ENCODE results near the gene TBX5. TPM values are rescaled to one million over a fixed set of nuclear protein-coding genes. Genes with fewer than 3 reads are reported as not detected.

Gene TBX5
- total and polyA plus RNA-seq, 2 experiments from 2014 or later = 0.21 TPM; not detected in 1

GRCh38 chr12:114314974-114315720, 90.8 kb downstream of the TBX5 start (continued):
- no peak for TF ChIP-seq CTCF (conservative IDR thresholded peaks at IDR 0.05; ENCODE audit: low read depth in 2 of 2)
- no peak for TF ChIP-seq POLR2AphosphoS5 (IDR thresholded peaks at IDR 0.05; ENCODE audit: low read depth)
- no peak for TF ChIP-seq ZNF331 (CRISPR knock-in tag; IDR thresholded peaks at IDR 0.05; ENCODE audit: low read depth)

- H3K4me3 ChIP-seq = no peak overlapping the region
- no peak overlapping the region for H3K27ac ChIP-seq (ENCODE audit: low read depth)
- Mint-ChIP-seq H3K4me3 (no peak overlapping the region), H3K27me3 (ENCODE audit: insufficient read depth, low read depth, poor library complexity) (no peaks in the 10 kb centered on the region), H3K36me3 (ENCODE audit: low read depth) (no peaks in the 10 kb centered on the region), H3K4me1 (peaks cover 6% of the 10 kb centered on the region), H3K27ac (no peak overlapping the region), H3K9me3 (no peaks in the 10 kb centered on the region)
- H3K36me3 ChIP-seq (ENCODE audit: insufficient read depth) = no peaks in the 10 kb centered on the region
- no peak overlapping the region for H3K4me2 ChIP-seq
- no peaks in the 10 kb centered on the region for H3K79me2 ChIP-seq (replicated peaks; ENCODE audit: insufficient read depth)
- peaks cover 5% of the 10 kb centered on the region for H3K4me1 ChIP-seq (ENCODE audit: insufficient read depth)
- H2AFZ ChIP-seq = no peak overlapping the region
- H3K27me3 ChIP-seq (ENCODE audit: insufficient read depth) = no peaks in the 10 kb centered on the region
- no peaks in the 10 kb centered on the region for H3F3A ChIP-seq (replicated peaks; ENCODE audit: low read depth)
- DNase-seq (ENCODE audit: low spot score) (no peak), ATAC-seq (no peak)
- H3K9me2 ChIP-seq (ENCODE audit: insufficient read depth) = peaks cover 19% of the 10 kb centered on the region
- H4K20me1 ChIP-seq (replicated peaks; ENCODE audit: insufficient read depth) = no peaks in the 10 kb centered on the region
- no peak for TF ChIP-seq JUNB (IDR thresholded peaks at IDR 0.05; ENCODE audit: unreplicated experiment)
- no peak for TF ChIP-seq ZNF114 (CRISPR knock-in tag; IDR thresholded peaks at IDR 0.05)
- no peak for TF ChIP-seq REST (IDR thresholded peaks at IDR 0.05; ENCODE audit: unreplicated experiment)
- TF ChIP-seq ZNF331 (CRISPR knock-in tag; IDR thresholded peaks at IDR 0.05; ENCODE audit: low read depth) = no peak
- no peak for TF ChIP-seq ETS1 (IDR thresholded peaks at IDR 0.05)
- TF ChIP-seq CTCF (conservative IDR thresholded peaks at IDR 0.05; ENCODE audit: low read depth in 2 of 2) = no peak
- no peak for TF ChIP-seq POLR2AphosphoS5 (IDR thresholded peaks at IDR 0.05; ENCODE audit: low read depth)
- TF ChIP-seq NANOG (IDR thresholded peaks at IDR 0.05; ENCODE audit: borderline replicate concordance) = no peak
Observed at GRCh38 chr12:114314403-114314802, 91.5 kb downstream of the TBX5 start.
